HepG2 (cell line): ENCODE measurements around the gene RTEL1. TPM values are rescaled to one million over a fixed set of nuclear protein-coding genes. Genes with fewer than 3 reads are reported as not detected.

Experiments used
- ARID5B ChIP-seq: IDR thresholded peaks from 2 replicates; pipeline ENCODE4 v1.4.0; 2020; ENCODE audit warnings: mild to moderate bottlenecking, missing genetic modification reagents
- ATF3 ChIP-seq: sonication (generic); formaldehyde crosslinking; IDR thresholded peaks from 2 replicates; pipeline ENCODE4 v1.4.0; 2020; ENCODE audit warnings: missing genetic modification reagents
- CBX5 ChIP-seq: sonication (generic); formaldehyde crosslinking; IDR thresholded peaks from 2 replicates; pipeline ENCODE4 v1.4.0; 2020; ENCODE audit warnings: missing genetic modification reagents, borderline replicate concordance
- CERS6 ChIP-seq: sonication (generic); formaldehyde crosslinking; IDR thresholded peaks from 2 replicates; pipeline ENCODE4 v1.5.0; 2020; ENCODE audit warnings: missing genetic modification reagents
- DNMT3B ChIP-seq: conservative IDR thresholded peaks from 2 replicates; pipeline ENCODE4 v1.6.1; 2016; ENCODE audit warnings: missing biosample characterization, control low read depth
- GPBP1L1 ChIP-seq: sonication (generic); formaldehyde crosslinking; IDR thresholded peaks from 2 replicates; pipeline ENCODE4 v1.5.0; 2020; ENCODE audit warnings: mild to moderate bottlenecking, missing genetic modification reagents
- KLF12 ChIP-seq: sonication (generic); formaldehyde crosslinking; IDR thresholded peaks from 2 replicates; pipeline ENCODE4 v1.4.0; 2020; ENCODE audit warnings: missing genetic modification reagents, borderline replicate concordance
- MZF1 ChIP-seq: sonication (generic); formaldehyde crosslinking; IDR thresholded peaks from 2 replicates; pipeline ENCODE4 v1.8.1; 2023; ENCODE audit warnings: mild to moderate bottlenecking, missing genetic modification reagents, borderline replicate concordance
- NAIF1 ChIP-seq: sonication (generic); formaldehyde crosslinking; IDR thresholded peaks from 2 replicates; pipeline ENCODE4 v1.5.0; 2020; ENCODE audit warnings: mild to moderate bottlenecking, missing genetic modification reagents, borderline replicate concordance
- POGK ChIP-seq: sonication (generic); formaldehyde crosslinking; conservative IDR thresholded peaks from 2 replicates; pipeline ENCODE4 v1.8.0; 2022; ENCODE audit warnings: mild to moderate bottlenecking, moderate library complexity, missing genetic modification reagents
- SKI ChIP-seq: fragments of 450-650 bp; IDR thresholded peaks from one replicate; pipeline ENCODE4 v1.6.1; 2018; ENCODE audit warnings: mild to moderate bottlenecking; ENCODE audit not compliant: partially characterized antibody
- SNAPC5 ChIP-seq: sonication (generic); formaldehyde crosslinking; IDR thresholded peaks from 2 replicates; pipeline ENCODE4 v1.8.1; 2023; ENCODE audit warnings: mild to moderate bottlenecking, missing genetic modification reagents, borderline replicate concordance
- THYN1 ChIP-seq: sonication (generic); formaldehyde crosslinking; IDR thresholded peaks from 2 replicates; pipeline ENCODE4 v1.8.1; 2023; ENCODE audit warnings: low read depth, mild to moderate bottlenecking, moderate library complexity, missing genetic modification reagents, borderline replicate concordance
- ZBTB25 ChIP-seq: IDR thresholded peaks from 2 replicates; pipeline ENCODE4 v1.6.1; 2018; ENCODE audit warnings: missing genetic modification reagents
- ZNF138 ChIP-seq: sonication (generic); formaldehyde crosslinking; IDR thresholded peaks from 2 replicates; pipeline ENCODE4 v1.5.0; 2020; ENCODE audit warnings: mild to moderate bottlenecking, low read depth, missing genetic modification reagents
- ZNF737 ChIP-seq: sonication (generic); formaldehyde crosslinking; IDR thresholded peaks from 2 replicates; pipeline ENCODE4 v1.5.0; 2020; ENCODE audit warnings: missing genetic modification reagents, mild to moderate bottlenecking, borderline replicate concordance
- ZNF790 ChIP-seq: sonication (generic); formaldehyde crosslinking; IDR thresholded peaks from 2 replicates; pipeline ENCODE4 v1.8.0; 2022; ENCODE audit warnings: missing genetic modification reagents, mild to moderate bottlenecking, borderline replicate concordance
- ZNF816 ChIP-seq: sonication (generic); formaldehyde crosslinking; IDR thresholded peaks from 2 replicates; pipeline ENCODE4 v1.8.0; 2022; ENCODE audit warnings: missing genetic modification reagents, mild to moderate bottlenecking, borderline replicate concordance
- polyA plus RNA-seq, 8 experiments: library from polyadenylated mRNA; depleted of rRNA in 3 of 8; stranded (reverse) in 7 of 8; unstranded in 1 of 8; fragments of >200 nt; fragmentation: Illumina TruSeq in 4 of 8; extraction: Trizol in 4 of 8; gene quantifications; 2 replicates each; pipeline versions ENCODE4 v1.2.1 to v1.2.3, GENCODE V29; 2011 to 2016; ENCODE audit warnings: low read depth in 4 of 8, missing spikeins in 1 of 8, mixed read lengths in 1 of 8; ENCODE audit not compliant: insufficient read depth in 1 of 8
- total RNA-seq, 5 experiments: library from RNA; depleted of rRNA; stranded (reverse); fragments of >200 nt; fragmentation: Illumina TruSeq; extraction: Trizol; gene quantifications; 2 replicates each; pipeline ENCODE4 v1.2.3, GENCODE V29; 2016; ENCODE audit warnings: low read depth in 1 of 5

The RTEL1 gene
- total and polyA plus RNA-seq, 2 of the 13 experiments (the other 11 are each of a cell fraction or from before 2014, with no cell fraction given): 21.8 to 36.4 TPM

GRCh38 chr20:63652192-63652980 lies 5.7 kb upstream of the RTEL1 start (continued):
- TF ChIP-seq ZBTB25 (CRISPR knock-in tag) (no peak), SNAPC5 (CRISPR knock-in tag) (no peak), CERS6 (CRISPR knock-in tag) (no peak), ARID5B (CRISPR knock-in tag) (no peak), SKI (no peak), THYN1 (CRISPR knock-in tag) (no peak), NAIF1 (CRISPR knock-in tag) (no peak; the same call in 1 of the 2 replicates), CBX5 (no peak), ZNF138 (no peak), ZNF737 (no peak), POGK (CRISPR knock-in tag) (no peak; the same call in 1 of the 2 replicates), ATF3 (CRISPR knock-in tag) (no peak), GPBP1L1 (CRISPR knock-in tag) (no peak), DNMT3B (CRISPR knock-in tag) (no peak), KLF12 (peak; percentile 93), ZNF816 (CRISPR knock-in tag) (no peak), ZNF790 (CRISPR knock-in tag) (peak; percentile 56; the same call in 1 of the 2 replicates), MZF1 (no peak)
